Small intestine (tissue), 7 donors: ENCODE measurements around the gene SS18. TPM values are rescaled to one million over a fixed set of nuclear protein-coding genes. Genes with fewer than 3 reads are reported as not detected.

ENCODE experiments used
- DNase-seq, 2 donors: peaks; one replicate each; pipeline versions ENCODE4 v3.0.0 to v3.0.0-alpha.2; 2013
- FAIRE-seq: peaks from 2 replicates; lab custom pipeline; 2012; peaks lifted over from hg19 to GRCh38; lab: Jason Lieb, UNC
- H3K27ac ChIP-seq, 3 donors: one replicate each; pipeline ENCODE4 v1.5.1; 2013; ENCODE audit warnings: low read length in 2 of 3, mild to moderate bottlenecking in 2 of 3, control low read depth in 1 of 3, inconsistent platforms in 1 of 3, low read depth in 1 of 3, moderate library complexity in 1 of 3
- H3K27me3 ChIP-seq, 3 donors: one replicate each; pipeline ENCODE4 v1.6.1; 2013; ENCODE audit warnings: low read length in 3 of 3, inconsistent platforms in 1 of 3; ENCODE audit not compliant: control insufficient read depth in 3 of 3, insufficient read depth in 3 of 3
- H3K36me3 ChIP-seq, 3 donors: one replicate each; pipeline ENCODE4 v1.6.1; 2013; ENCODE audit warnings: low read length in 3 of 3, inconsistent platforms in 1 of 3, low read depth in 1 of 3, mild to moderate bottlenecking in 1 of 3, moderate library complexity in 1 of 3; ENCODE audit not compliant: control insufficient read depth in 3 of 3, insufficient read depth in 2 of 3
- H3K4me1 ChIP-seq, 3 donors: one replicate each; pipeline ENCODE4 v1.6.1; 2013; ENCODE audit warnings: low read length in 2 of 3, inconsistent platforms in 1 of 3, low read depth in 1 of 3, mild to moderate bottlenecking in 1 of 3, moderate library complexity in 1 of 3; ENCODE audit not compliant: control insufficient read depth in 3 of 3, insufficient read depth in 2 of 3
- H3K4me3 ChIP-seq, 3 donors: one replicate each; pipeline ENCODE4 v1.5.1; 2013; ENCODE audit warnings: low read length in 3 of 3, control low read depth in 1 of 3, inconsistent platforms in 1 of 3, low read depth in 1 of 3, mild to moderate bottlenecking in 1 of 3, moderate library complexity in 1 of 3
- H3K9me3 ChIP-seq, 2 donors: one replicate each; pipeline ENCODE4 v1.6.1; 2013; ENCODE audit warnings: low read depth in 1 of 2, low read length in 1 of 2; ENCODE audit not compliant: control insufficient read depth in 2 of 2, insufficient read depth in 1 of 2
- WGBS, 3 donors: extraction: QIAGEN DNeasy Blood & Tissue Kit; methylation state at CpG; one replicate each; pipeline ENCODE4 v1.1.7; 2013; 5-methylcytosine and 5-hydroxymethylcytosine counted together
- polyA plus RNA-seq, 4 donors: library from polyadenylated mRNA; stranded (reverse) in 3 of 4; unstranded in 1 of 4; fragments of 200-250 nt in 3 of 4; fragments of 120-200 nt in 1 of 4; gene quantifications; one replicate each; pipeline versions ENCODE4 v1.2.1 to v1.2.3, GENCODE V29; 2013
- donor health status: healthy with polysubstance abuse.
- donor health status: control.
- donor health status: control.
- donor health status: Bipolar disorder and iron deficiency.
- donor health status: healthy.

The SS18 gene
- polyA plus RNA-seq, 4 donors = 18.6 to 48.0 (median 21.6) TPM

DNA sequence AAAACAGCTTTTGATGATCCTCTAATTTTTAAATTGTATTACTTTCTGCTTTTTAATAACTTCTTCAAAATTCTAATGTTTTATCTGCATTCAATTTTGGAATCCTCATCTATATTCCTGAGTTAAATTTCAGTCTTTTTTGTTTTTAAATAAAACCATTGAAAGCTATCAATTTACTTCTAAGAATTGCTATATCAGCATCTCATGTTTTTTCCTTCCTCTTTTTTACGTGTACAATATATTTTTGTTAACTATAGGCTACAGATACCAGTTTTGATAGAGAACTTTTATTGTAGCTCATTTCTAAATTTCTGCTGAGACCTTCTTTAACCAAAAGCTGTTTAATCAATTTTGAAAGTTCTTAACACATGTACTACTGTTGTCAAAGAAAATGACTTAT, 84.5 kb downstream of the SS18 start:
- no peak for FAIRE-seq

GRCh38 chr18:26004832-26005231, 85.6 kb downstream of the SS18 start:
- Histone ChIP-seq H3K36me3 (no peaks in the 10 kb centered on the region), H3K4me1 (no peaks in the 10 kb centered on the region), H3K9me3 (no peaks in the 10 kb centered on the region), H3K27me3 (no peaks in the 10 kb centered on the region), H3K27ac (no peak overlapping the region), H3K4me3 (no peak overlapping the region)
- DNase-seq (no peak), FAIRE-seq (no peak)
- 92 to 95% (median 93%) methylated on average over 13 of the region's 13 CpGs for WGBS, 3 donors

More for the DNA sequence above, 84.5 kb downstream of the SS18 start:
- no peak for DNase-seq
- no peak overlapping the region for H3K27ac ChIP-seq
- no peak overlapping the region for H3K4me3 ChIP-seq
- 48 to 61% (median 56%) methylated on average over 1 of the region's 1 CpG for WGBS, 3 donors
- H3K36me3 ChIP-seq = no peaks in the 10 kb centered on the region
- no peaks in the 10 kb centered on the region for H3K27me3 ChIP-seq
- H3K9me3 ChIP-seq = no peaks in the 10 kb centered on the region
- no peaks in the 10 kb centered on the region for H3K4me1 ChIP-seq

DNA sequence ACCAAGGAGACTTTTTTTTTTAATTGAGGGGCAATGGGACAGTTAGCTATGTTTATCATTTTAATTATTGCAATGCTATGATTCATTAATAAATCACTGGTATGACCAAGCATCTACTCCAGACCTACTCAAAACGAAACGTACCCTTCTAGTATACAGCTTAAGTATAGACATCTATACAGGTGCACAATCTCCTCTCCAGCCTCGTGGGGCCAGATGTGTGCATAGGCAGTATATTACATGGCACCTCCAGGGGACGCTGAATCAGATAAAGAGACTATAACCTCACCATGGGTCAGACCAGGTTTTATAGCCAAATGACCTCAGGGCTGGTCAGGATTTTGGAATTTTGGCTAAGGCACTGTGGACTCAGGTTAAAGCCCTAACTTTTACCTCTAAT, 86.6 kb downstream of the SS18 start:
- Histone ChIP-seq H3K27ac (no peak overlapping the region), H3K27me3 (no peaks in the 10 kb centered on the region), H3K4me3 (no peak overlapping the region), H3K36me3 (no peaks in the 10 kb centered on the region), H3K9me3 (no peaks in the 10 kb centered on the region), H3K4me1 (no peaks in the 10 kb centered on the region)
- DNase-seq (no peak), FAIRE-seq (no peak)
- 55 to 84% (median 68%) methylated on average over 4 of the region's 4 CpGs for WGBS, 3 donors

- no peak for FAIRE-seq
Measured at GRCh38 chr18:26003356-26003755, 87.1 kb downstream of the SS18 start.

DNA sequence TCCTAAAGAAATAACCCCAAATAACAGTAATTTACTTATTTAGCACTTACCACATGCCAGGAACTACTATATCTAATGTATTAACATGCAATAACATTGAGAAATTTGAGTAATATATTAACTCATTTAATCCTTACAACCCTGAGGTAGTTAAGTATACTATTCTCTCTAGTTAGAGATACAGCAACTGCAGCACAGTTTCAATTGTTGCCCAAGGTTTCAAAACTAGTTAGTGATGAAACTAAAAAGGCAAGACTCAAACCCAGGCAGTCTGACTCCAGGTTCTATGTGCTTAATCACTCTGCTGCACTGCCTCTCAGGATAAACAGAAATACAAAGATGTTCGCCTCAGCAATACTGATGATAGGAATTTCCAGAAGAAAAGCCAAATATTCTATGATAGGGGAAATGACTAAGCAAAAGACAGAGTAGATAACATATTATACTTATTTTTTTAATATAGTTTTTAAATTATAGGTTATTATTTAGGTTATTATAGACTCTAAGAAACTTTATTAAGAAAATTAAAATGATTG, 88.0 kb downstream of the SS18 start:
- WGBS, 3 donors = 68 to 90% (median 88%) methylated on average over 1 of the region's 1 CpG
- Histone ChIP-seq H3K4me3 (no peak overlapping the region), H3K36me3 (no peaks in the 10 kb centered on the region), H3K9me3 (no peaks in the 10 kb centered on the region), H3K27ac (no peak overlapping the region), H3K4me1 (no peaks in the 10 kb centered on the region), H3K27me3 (no peaks in the 10 kb centered on the region)
- no peak for FAIRE-seq
- DNase-seq = no peak

More at GRCh38 chr18:26003356-26003755, 87.1 kb downstream of the SS18 start:
- Histone ChIP-seq H3K4me3 (no peak overlapping the region), H3K9me3 (no peaks in the 10 kb centered on the region), H3K27ac (no peak overlapping the region), H3K36me3 (no peaks in the 10 kb centered on the region), H3K4me1 (no peaks in the 10 kb centered on the region), H3K27me3 (no peaks in the 10 kb centered on the region)
- DNase-seq = peak in 1 of 2 donors; percentile 13
- WGBS, 3 donors = 47 to 75% (median 63%) methylated on average over 2 of the region's 2 CpGs

GRCh38 chr18:25998461-25998860, 92.0 kb downstream of the SS18 start:
- Histone ChIP-seq H3K27me3 (no peaks in the 10 kb centered on the region), H3K27ac (no peak overlapping the region), H3K4me1 (no peaks in the 10 kb centered on the region), H3K4me3 (no peak overlapping the region), H3K9me3 (no peaks in the 10 kb centered on the region), H3K36me3 (no peaks in the 10 kb centered on the region)
- DNase-seq (no peak), FAIRE-seq (no peak)

DNA sequence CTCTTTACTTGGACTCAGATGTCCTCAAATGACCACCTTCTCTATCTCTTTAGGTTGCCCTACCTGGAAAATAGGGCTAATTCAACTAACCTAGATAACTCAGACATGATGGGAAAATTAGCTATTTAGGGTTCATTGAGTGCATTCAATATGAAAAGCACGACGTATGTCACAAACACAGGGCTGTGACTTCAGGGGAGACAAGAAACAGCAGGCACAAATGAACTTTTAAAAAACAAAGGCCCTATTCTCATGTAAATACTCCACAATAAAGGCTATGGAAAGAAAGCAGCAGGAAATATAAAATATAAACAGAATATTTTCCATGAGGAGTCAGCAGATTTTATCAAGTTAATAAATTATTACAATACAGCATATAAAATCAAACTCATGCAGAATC, 97.8 kb downstream of the SS18 start:
- no peaks in the 10 kb centered on the region for H3K27me3 ChIP-seq
- H3K4me1 ChIP-seq = no peaks in the 10 kb centered on the region
- DNase-seq (no peak), FAIRE-seq (no peak)
- no peak overlapping the region for H3K4me3 ChIP-seq
- H3K27ac ChIP-seq = no peak overlapping the region
- 70 to 84% (median 81%) methylated on average over 2 of the region's 2 CpGs for WGBS, 3 donors
- H3K36me3 ChIP-seq = no peaks in the 10 kb centered on the region
- H3K9me3 ChIP-seq = no peaks in the 10 kb centered on the region

DNA sequence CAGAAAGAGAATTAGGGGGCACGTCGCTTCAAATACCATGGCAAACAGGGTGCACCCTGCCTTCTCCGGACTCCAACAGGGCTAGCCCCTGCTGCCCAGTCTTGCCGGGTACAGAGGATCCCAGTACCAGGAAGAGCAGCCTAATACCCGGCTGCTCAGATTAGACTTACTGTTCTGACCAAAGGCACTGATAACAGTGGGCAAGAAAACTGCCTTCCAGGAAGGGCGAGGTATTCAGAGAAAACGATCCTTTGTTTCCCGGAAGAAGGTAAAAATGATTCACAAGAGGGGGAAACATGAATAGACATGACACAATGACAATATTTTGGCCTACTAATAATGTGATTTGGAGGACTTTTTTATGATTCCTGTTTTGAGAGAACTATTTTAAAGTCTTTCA, 99.9 kb downstream of the SS18 start:
- no peaks in the 10 kb centered on the region for H3K27me3 ChIP-seq
- H3K36me3 ChIP-seq = no peaks in the 10 kb centered on the region
- DNase-seq = no peak
- no peak overlapping the region for H3K27ac ChIP-seq
- H3K9me3 ChIP-seq = no peaks in the 10 kb centered on the region
- WGBS, 3 donors = 80 to 82% (median 81%) methylated on average over 8 of the region's 8 CpGs
- FAIRE-seq = no peak
- no peak overlapping the region for H3K4me3 ChIP-seq
- H3K4me1 ChIP-seq = no peaks in the 10 kb centered on the region

- FAIRE-seq (no peak), DNase-seq (no peak)
- Histone ChIP-seq H3K27ac (no peak overlapping the region), H3K4me3 (no peak overlapping the region), H3K4me1 (no peaks in the 10 kb centered on the region), H3K9me3 (no peaks in the 10 kb centered on the region), H3K36me3 (no peaks in the 10 kb centered on the region), H3K27me3 (no peaks in the 10 kb centered on the region)
- 15 to 30% (median 19%) methylated on average over 1 of the region's 1 CpG for WGBS, 3 donors
Measured at GRCh38 chr18:25985707-25986394, 104.6 kb downstream of the SS18 start.
